Measurements from ENCODE around the gene ATE1. TPM values are rescaled to one million over a fixed set of nuclear protein-coding genes. Genes with fewer than 3 reads are reported as not detected.
A peak's percentile ranks its signal among the peaks of the same experiment; 100 is the strongest.

The ATE1 gene
- total RNA-seq, 1 donor from 2014 or later, result 35.4 TPM

DNA sequence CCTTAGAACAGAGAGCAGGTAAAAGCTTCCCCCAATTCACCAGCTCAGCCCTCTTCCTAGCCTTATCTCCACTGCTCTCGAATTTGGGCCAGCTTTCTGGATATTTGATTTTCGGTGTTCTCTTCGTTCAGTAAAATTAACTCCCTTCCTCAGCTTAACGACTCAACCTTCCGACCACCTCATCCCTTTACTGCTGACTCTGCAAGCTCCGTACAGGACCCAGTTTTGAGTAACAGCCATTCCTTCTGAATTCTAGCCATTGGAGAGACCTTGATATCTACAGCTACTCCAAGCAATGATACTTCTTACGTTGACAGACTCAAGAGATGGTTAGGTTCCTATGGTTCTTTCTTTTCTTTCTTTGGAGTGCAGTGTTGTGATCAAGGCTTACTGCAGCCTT is 65.8 kb downstream of the ATE1 start:
- DNase-seq (ENCODE audit: extremely low spot score, unreplicated experiment), result no peak
- no peaks in the 10 kb centered on the region for H3K27me3 Mint-ChIP-seq
- TF ChIP-seq, protein P1, sequence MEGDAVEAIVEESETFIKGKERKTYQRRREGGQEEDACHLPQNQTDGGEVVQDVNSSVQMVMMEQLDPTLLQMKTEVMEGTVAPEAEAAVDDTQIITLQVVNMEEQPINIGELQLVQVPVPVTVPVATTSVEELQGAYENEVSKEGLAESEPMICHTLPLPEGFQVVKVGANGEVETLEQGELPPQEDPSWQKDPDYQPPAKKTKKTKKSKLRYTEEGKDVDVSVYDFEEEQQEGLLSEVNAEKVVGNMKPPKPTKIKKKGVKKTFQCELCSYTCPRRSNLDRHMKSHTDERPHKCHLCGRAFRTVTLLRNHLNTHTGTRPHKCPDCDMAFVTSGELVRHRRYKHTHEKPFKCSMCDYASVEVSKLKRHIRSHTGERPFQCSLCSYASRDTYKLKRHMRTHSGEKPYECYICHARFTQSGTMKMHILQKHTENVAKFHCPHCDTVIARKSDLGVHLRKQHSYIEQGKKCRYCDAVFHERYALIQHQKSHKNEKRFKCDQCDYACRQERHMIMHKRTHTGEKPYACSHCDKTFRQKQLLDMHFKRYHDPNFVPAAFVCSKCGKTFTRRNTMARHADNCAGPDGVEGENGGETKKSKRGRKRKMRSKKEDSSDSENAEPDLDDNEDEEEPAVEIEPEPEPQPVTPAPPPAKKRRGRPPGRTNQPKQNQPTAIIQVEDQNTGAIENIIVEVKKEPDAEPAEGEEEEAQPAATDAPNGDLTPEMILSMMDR (conservative IDR thresholded peaks at IDR 0.05), result no peak
- peaks cover 18% of the 10 kb centered on the region for H3K4me1 Mint-ChIP-seq (ENCODE audit: unreplicated experiment)
- peaks cover 42% of the 10 kb centered on the region for H3K36me3 Mint-ChIP-seq
- no peak overlapping the region for H3K4me3 Mint-ChIP-seq
- H3K27ac Mint-ChIP-seq, result no peak overlapping the region
- no peaks in the 10 kb centered on the region for H3K9me3 Mint-ChIP-seq

DNA sequence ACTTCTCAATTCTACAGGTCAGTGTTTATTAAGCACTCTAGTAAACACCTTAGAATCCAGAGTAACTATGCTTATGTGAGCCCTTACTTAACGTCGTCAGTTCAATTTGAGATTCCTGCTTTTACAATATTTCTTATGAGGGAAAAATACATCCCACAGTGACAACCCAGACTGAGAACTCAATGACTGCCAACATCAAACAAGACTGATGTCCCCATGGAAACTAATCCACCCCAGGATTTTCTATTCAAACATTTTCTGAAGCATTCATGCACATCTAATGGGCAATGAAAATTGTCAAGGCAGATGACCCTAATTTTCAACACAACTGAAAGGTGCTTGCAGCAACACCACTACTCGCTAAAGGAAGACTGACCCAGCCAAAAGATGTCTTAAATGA is 67.0 kb downstream of the ATE1 start:
- DNase-seq (ENCODE audit: extremely low spot score, unreplicated experiment), result no peak
- Mint-ChIP-seq H3K36me3 (peaks cover 40% of the 10 kb centered on the region), H3K4me1 (ENCODE audit: unreplicated experiment) (peaks cover 13% of the 10 kb centered on the region), H3K27ac (no peak overlapping the region), H3K4me3 (no peak overlapping the region), H3K27me3 (no peaks in the 10 kb centered on the region), H3K9me3 (no peaks in the 10 kb centered on the region)
- TF ChIP-seq, protein P1 (conservative IDR thresholded peaks at IDR 0.05), result no peak

- Mint-ChIP-seq H3K4me3 (no peak overlapping the region), H3K36me3 (peaks cover 38% of the 10 kb centered on the region), H3K4me1 (ENCODE audit: unreplicated experiment) (peaks cover 6% of the 10 kb centered on the region), H3K27me3 (no peaks in the 10 kb centered on the region), H3K27ac (no peak overlapping the region), H3K9me3 (peaks cover 9% of the 10 kb centered on the region)
- DNase-seq (ENCODE audit: extremely low spot score, unreplicated experiment), result no peak
- TF ChIP-seq, protein P1 (conservative IDR thresholded peaks at IDR 0.05), result no peak
Observed at GRCh38 chr10:121854809-121855445, 72.9 kb downstream of the ATE1 start.

GRCh38 chr10:121853950-121854349 is 73.9 kb downstream of the ATE1 start:
- Mint-ChIP-seq H3K4me3 (no peak overlapping the region), H3K36me3 (peaks cover 46% of the 10 kb centered on the region), H3K9me3 (peaks cover 9% of the 10 kb centered on the region), H3K27ac (no peak overlapping the region), H3K27me3 (no peaks in the 10 kb centered on the region), H3K4me1 (ENCODE audit: unreplicated experiment) (peaks cover 6% of the 10 kb centered on the region)
- TF ChIP-seq, protein P1 (conservative IDR thresholded peaks at IDR 0.05), result no peak
- no peak for DNase-seq (ENCODE audit: extremely low spot score, unreplicated experiment)

DNA sequence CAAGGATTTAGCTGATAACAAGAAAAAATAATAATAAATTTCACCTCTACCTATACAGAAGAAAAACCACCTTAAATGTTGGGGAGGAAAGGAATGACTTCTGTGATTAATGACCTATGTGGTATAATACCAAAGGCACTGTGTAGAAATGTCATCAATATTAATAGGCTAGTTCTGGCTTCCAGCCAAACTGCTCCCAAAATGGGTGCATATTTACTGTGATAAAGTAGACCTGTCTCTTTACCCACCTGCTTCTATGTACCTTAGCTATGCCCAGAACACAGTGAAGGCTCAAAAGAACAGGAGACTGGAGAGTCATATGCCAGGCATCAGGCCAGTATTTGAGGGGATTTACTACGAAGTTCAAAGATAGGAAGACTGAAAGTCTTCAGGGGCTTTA is 76.0 kb downstream of the ATE1 start:
- Mint-ChIP-seq H3K9me3 (peaks cover 9% of the 10 kb centered on the region), H3K36me3 (peaks cover 35% of the 10 kb centered on the region), H3K27me3 (no peaks in the 10 kb centered on the region), H3K27ac (peak overlapping the region; percentile 51), H3K4me3 (peak overlapping the region; percentile 45), H3K4me1 (ENCODE audit: unreplicated experiment) (peaks cover 6% of the 10 kb centered on the region)
- no peak for DNase-seq (ENCODE audit: extremely low spot score, unreplicated experiment)
- TF ChIP-seq, protein P1 (conservative IDR thresholded peaks at IDR 0.05), result no peak
